Suprapubic skin (tissue), 4 donors: ENCODE measurements around the gene COL25A1.

Source experiments
- EP300 ChIP-seq: sonication (generic); formaldehyde crosslinking; IDR thresholded peaks from one replicate; pipeline ENCODE4 v1.6.1; 2017; ENCODE audit warnings: antibody characterized with exemption
- POLR2A ChIP-seq, 2 donors: fragments of 450-650 bp; IDR thresholded peaks; one replicate each; pipeline ENCODE4 v1.6.1; 2017; ENCODE audit warnings: antibody characterized with exemption in 2 of 2, mild to moderate bottlenecking in 2 of 2, moderate library complexity in 2 of 2
- POLR2AphosphoS5 ChIP-seq, 3 donors: sonication (generic); formaldehyde crosslinking; IDR thresholded peaks; one replicate each; pipeline ENCODE4 v1.6.1; 2017; ENCODE audit warnings: antibody characterized with exemption in 3 of 3
- TF ChIP-seq, protein P1 (sequence below), 2 donors: fragments of 200-600 bp in 1 of 2; fragments of 450-650 bp in 1 of 2; sonication (generic) in 1 of 2; IDR thresholded peaks; one replicate each; pipeline ENCODE4 v1.5.1; 2016 to 2019; ENCODE audit warnings: antibody characterized with exemption in 2 of 2, mild to moderate bottlenecking in 1 of 2, moderate library complexity in 1 of 2

DNA sequence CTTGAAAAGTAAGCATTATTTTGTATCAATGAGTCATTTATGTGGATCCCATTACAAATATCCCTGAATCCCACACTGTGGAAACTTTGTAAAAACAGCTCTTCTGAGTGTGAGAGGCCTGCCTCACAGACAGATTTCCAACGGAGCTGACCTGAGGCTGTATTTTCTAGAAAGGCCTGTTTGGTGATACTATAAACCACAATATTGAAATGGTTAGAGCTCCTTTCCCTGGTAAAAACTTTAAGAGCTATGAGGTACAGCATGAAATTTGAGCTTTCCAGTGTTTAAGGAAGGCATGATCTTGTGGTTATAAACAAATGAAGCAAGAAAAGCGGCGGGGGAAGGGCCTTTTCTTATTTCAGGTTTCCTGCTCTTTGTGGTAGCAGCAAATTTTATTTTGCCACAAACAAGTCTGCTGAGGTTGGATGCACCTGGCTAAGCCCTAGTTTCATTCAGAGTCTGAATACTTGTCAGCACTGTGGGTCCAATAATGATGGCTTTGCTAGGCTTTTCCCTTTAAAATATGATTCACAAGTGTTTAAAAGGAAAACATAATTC is 452.8 kb downstream of the COL25A1 start:
- TF ChIP-seq, protein P1, sequence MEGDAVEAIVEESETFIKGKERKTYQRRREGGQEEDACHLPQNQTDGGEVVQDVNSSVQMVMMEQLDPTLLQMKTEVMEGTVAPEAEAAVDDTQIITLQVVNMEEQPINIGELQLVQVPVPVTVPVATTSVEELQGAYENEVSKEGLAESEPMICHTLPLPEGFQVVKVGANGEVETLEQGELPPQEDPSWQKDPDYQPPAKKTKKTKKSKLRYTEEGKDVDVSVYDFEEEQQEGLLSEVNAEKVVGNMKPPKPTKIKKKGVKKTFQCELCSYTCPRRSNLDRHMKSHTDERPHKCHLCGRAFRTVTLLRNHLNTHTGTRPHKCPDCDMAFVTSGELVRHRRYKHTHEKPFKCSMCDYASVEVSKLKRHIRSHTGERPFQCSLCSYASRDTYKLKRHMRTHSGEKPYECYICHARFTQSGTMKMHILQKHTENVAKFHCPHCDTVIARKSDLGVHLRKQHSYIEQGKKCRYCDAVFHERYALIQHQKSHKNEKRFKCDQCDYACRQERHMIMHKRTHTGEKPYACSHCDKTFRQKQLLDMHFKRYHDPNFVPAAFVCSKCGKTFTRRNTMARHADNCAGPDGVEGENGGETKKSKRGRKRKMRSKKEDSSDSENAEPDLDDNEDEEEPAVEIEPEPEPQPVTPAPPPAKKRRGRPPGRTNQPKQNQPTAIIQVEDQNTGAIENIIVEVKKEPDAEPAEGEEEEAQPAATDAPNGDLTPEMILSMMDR (IDR thresholded peaks at IDR 0.05): no peak
- TF ChIP-seq POLR2A (IDR thresholded peaks at IDR 0.05): no peak
- TF ChIP-seq POLR2AphosphoS5 (IDR thresholded peaks at IDR 0.05): no peak
- TF ChIP-seq EP300: no peak
